SK-N-MC (cell line): Measurements from ENCODE around the gene ALAS1.

Experiments used
- EZH2 ChIP-seq: fragments of 200-600 bp; sonication (generic); IDR thresholded peaks from one replicate; pipeline ENCODE4 v1.6.1; 2017; ENCODE audit warnings: antibody characterized with exemption
- FOXP2 ChIP-seq: optimal IDR thresholded peaks from 2 replicates; pipeline ENCODE3; 2011; ENCODE audit warnings: mild to moderate bottlenecking, moderate library complexity; ENCODE audit not compliant: insufficient read depth; ENCODE audit errors: extremely low read length, control extremely low read depth

DNA sequence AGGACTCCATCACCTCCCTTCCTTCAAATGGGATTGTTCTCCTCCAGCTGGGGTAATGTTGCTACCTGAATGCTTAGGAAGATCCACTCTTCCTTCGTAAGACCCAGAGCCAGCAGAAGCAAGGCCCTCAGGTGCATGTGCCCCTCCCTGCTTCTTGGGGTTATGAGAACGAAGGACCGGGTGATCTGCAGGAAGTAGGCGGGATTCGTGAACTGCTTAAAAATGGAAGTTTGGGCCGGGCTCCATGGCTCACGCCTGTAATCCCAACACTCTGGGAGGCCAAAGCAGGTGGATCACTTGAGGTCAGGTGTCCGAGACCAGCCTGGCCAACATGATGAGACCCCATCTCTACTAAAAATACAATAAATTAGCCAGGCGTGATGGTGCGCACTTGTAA, 19.4 kb downstream of the ALAS1 start:
- TF ChIP-seq EZH2 (no peak), FOXP2 (no peak)
